Skin epidermis (tissue), 12 donors: ENCODE results near the gene FAM184B.
"Not testable (repeated sequence)": the region's sequence is repeated elsewhere in the genome, so short reads cannot be mapped to it uniquely, and the experiment has no call there.

Experiments used
- H3K27ac ChIP-seq, 21 experiments: fragments of 200-600 bp; sonication (generic) in 11 of 21; one replicate each; pipeline ENCODE4 v1.5.0; 2020; ENCODE audit warnings: mild to moderate bottlenecking in 3 of 21, inconsistent platforms in 2 of 21, moderate library complexity in 2 of 21
- H3K4me3 ChIP-seq, 7 experiments: fragments of 200-600 bp; sonication (generic) in 2 of 7; one replicate each; pipeline ENCODE4 v1.5.0; 2020; ENCODE audit warnings: inconsistent platforms in 2 of 7, mild to moderate bottlenecking in 2 of 7, moderate library complexity in 1 of 7

The FAM184B gene

GRCh38 chr4:17694552-17694951 is 86.9 kb downstream of the FAM184B start:
- Histone ChIP-seq H3K4me3 (no peak overlapping the region), H3K27ac (no peak overlapping the region)

- no peak overlapping the region for H3K4me3 ChIP-seq
- no peak overlapping the region for H3K27ac ChIP-seq
Observed at GRCh38 chr4:17690898-17691297, 90.5 kb downstream of the FAM184B start.

- no peak overlapping the region for H3K4me3 ChIP-seq
- no peak overlapping the region for H3K27ac ChIP-seq
Observed at GRCh38 chr4:17690135-17690534, 91.3 kb downstream of the FAM184B start.

- Histone ChIP-seq H3K4me3 (no peak overlapping the region), H3K27ac (no peak overlapping the region)
Observed at GRCh38 chr4:17688011-17688441, 93.4 kb downstream of the FAM184B start.

- no peak overlapping the region for H3K27ac ChIP-seq
- H3K4me3 ChIP-seq: no peak overlapping the region
Observed at GRCh38 chr4:17687237-17687857, 94.1 kb downstream of the FAM184B start.

- not testable (repeated sequence) for H3K27ac ChIP-seq, H3K4me3 ChIP-seq
Observed at GRCh38 chr4:17684648-17685047, 96.8 kb downstream of the FAM184B start.

GRCh38 chr4:17682222-17682566 is 99.2 kb downstream of the FAM184B start:
- no peak overlapping the region for H3K4me3 ChIP-seq
- H3K27ac ChIP-seq: no peak overlapping the region

- no peak overlapping the region for H3K27ac ChIP-seq
- H3K4me3 ChIP-seq: no peak overlapping the region
Observed at GRCh38 chr4:17681281-17682221, 99.9 kb downstream of the FAM184B start.

GRCh38 chr4:17680559-17681280 is 100.7 kb downstream of the FAM184B start:
- Histone ChIP-seq H3K27ac (no peak overlapping the region), H3K4me3 (no peak overlapping the region)

GRCh38 chr4:17670423-17670822 is 111.0 kb downstream of the FAM184B start:
- H3K4me3 ChIP-seq: no peak overlapping the region
- no peak overlapping the region for H3K27ac ChIP-seq

GRCh38 chr4:17667653-17668201 is 113.7 kb downstream of the FAM184B start:
- no peak overlapping the region for H3K27ac ChIP-seq
- H3K4me3 ChIP-seq: no peak overlapping the region

GRCh38 chr4:17667253-17667652 is 114.2 kb downstream of the FAM184B start:
- H3K27ac ChIP-seq: no peak overlapping the region
- H3K4me3 ChIP-seq: no peak overlapping the region

- no peak overlapping the region for H3K4me3 ChIP-seq
- H3K27ac ChIP-seq: no peak overlapping the region
Observed at GRCh38 chr4:17665852-17666251, 115.6 kb downstream of the FAM184B start.

GRCh38 chr4:17665346-17665745 is 116.1 kb downstream of the FAM184B start:
- no peak overlapping the region for H3K27ac ChIP-seq
- H3K4me3 ChIP-seq: no peak overlapping the region

GRCh38 chr4:17664755-17665154 is 116.7 kb downstream of the FAM184B start:
- Histone ChIP-seq H3K27ac (no peak overlapping the region), H3K4me3 (no peak overlapping the region)

GRCh38 chr4:17662694-17663093 is 118.7 kb downstream of the FAM184B start:
- H3K4me3 ChIP-seq: no peak overlapping the region
- H3K27ac ChIP-seq: no peak overlapping the region

- not testable (repeated sequence) for H3K27ac ChIP-seq
Observed at GRCh38 chr4:17659196-17659595, 122.2 kb downstream of the FAM184B start.

GRCh38 chr4:17657849-17658248 is 123.6 kb downstream of the FAM184B start:
- Histone ChIP-seq H3K4me3 (no peak overlapping the region), H3K27ac (no peak overlapping the region)

More at GRCh38 chr4:17659196-17659595, 122.2 kb downstream of the FAM184B start:
- not testable (repeated sequence) for H3K4me3 ChIP-seq

- no peak overlapping the region for H3K27ac ChIP-seq
- H3K4me3 ChIP-seq: no peak overlapping the region
Observed at GRCh38 chr4:17657090-17657489, 124.3 kb downstream of the FAM184B start.

GRCh38 chr4:17654701-17655100 is 126.7 kb downstream of the FAM184B start:
- H3K4me3 ChIP-seq: no peak overlapping the region
- H3K27ac ChIP-seq: no peak overlapping the region
